GM21717 (cell line): ENCODE measurements around the gene GPR31.
"Not testable (repeated sequence)": the region's sequence is repeated elsewhere in the genome, so short reads cannot be mapped to it uniquely, and the experiment has no call there.

Experiments
- ATAC-seq: cut with Tn5 transposase; IDR thresholded peaks from one replicate; pipeline ENCODE4 v1.9.1; 2021; ENCODE audit warnings: mild to moderate bottlenecking, moderate library complexity; ENCODE audit not compliant: unreplicated experiment

GPR31 gene

GRCh38 chr6:167167699-167168098 lies 9.9 kb upstream of the GPR31 start:
- not testable (repeated sequence) for ATAC-seq

GRCh38 chr6:167165858-167166471 lies 8.2 kb upstream of the GPR31 start:
- no peak for ATAC-seq

- no peak for ATAC-seq
Observed at GRCh38 chr6:167164261-167164660, 6.5 kb upstream of the GPR31 start.

- no peak for ATAC-seq
Observed at GRCh38 chr6:167163476-167164011, 5.8 kb upstream of the GPR31 start.

GRCh38 chr6:167162591-167162990 lies 4.8 kb upstream of the GPR31 start:
- no peak for ATAC-seq

- ATAC-seq = no peak
Observed at GRCh38 chr6:167161851-167162467, 4.2 kb upstream of the GPR31 start.

GRCh38 chr6:167157414-167157813 lies 366 bp downstream of the GPR31 start:
- ATAC-seq = no peak

- no peak for ATAC-seq
Observed at GRCh38 chr6:167154895-167155294, 2.9 kb downstream of the GPR31 start.

GRCh38 chr6:167154291-167154690 lies 3.5 kb downstream of the GPR31 start:
- ATAC-seq = no peak

GRCh38 chr6:167153521-167153959 lies 4.2 kb downstream of the GPR31 start:
- ATAC-seq = peak; percentile 54

- peak; percentile 48 for ATAC-seq
Observed at GRCh38 chr6:167152862-167153261, 4.9 kb downstream of the GPR31 start.

- no peak for ATAC-seq
Observed at GRCh38 chr6:167151648-167152047, 6.1 kb downstream of the GPR31 start.

- ATAC-seq = peak; percentile 62
Observed at GRCh38 chr6:167150941-167151549, 6.7 kb downstream of the GPR31 start.

- no peak for ATAC-seq
Observed at GRCh38 chr6:167148997-167149396, 8.8 kb downstream of the GPR31 start.

- no peak for ATAC-seq
Observed at GRCh38 chr6:167148021-167148420, 9.8 kb downstream of the GPR31 start.

GRCh38 chr6:167146977-167147376 lies 10.8 kb downstream of the GPR31 start:
- ATAC-seq = no peak

- ATAC-seq = no peak
Observed at GRCh38 chr6:167146135-167146534, 11.6 kb downstream of the GPR31 start.

- ATAC-seq = no peak
Observed at GRCh38 chr6:167145461-167145860, 12.3 kb downstream of the GPR31 start.

GRCh38 chr6:167143041-167143440 lies 14.7 kb downstream of the GPR31 start:
- ATAC-seq = no peak

GRCh38 chr6:167142433-167142761 lies 15.4 kb downstream of the GPR31 start:
- no peak for ATAC-seq

GRCh38 chr6:167141667-167142432 lies 15.9 kb downstream of the GPR31 start:
- peak; percentile 55 for ATAC-seq
